DMS 273 (cell line): Measurements from ENCODE around the gene CNPPD1.
"Not testable (repeated sequence)": the region's sequence is repeated elsewhere in the genome, so short reads cannot be mapped to it uniquely, and the experiment has no call there.

Experiments
- DNase-seq: peaks from one replicate; lab custom pipeline; 2025; ENCODE audit not compliant: unreplicated experiment; lab: John Stamatoyannopoulos, UW

Gene CNPPD1

GRCh38 chr2:219209236-219210195 lies 32.8 kb upstream of the CNPPD1 start:
- DNase-seq: no peak

GRCh38 chr2:219207884-219208740 lies 31.4 kb upstream of the CNPPD1 start:
- peak; percentile 65 for DNase-seq

- DNase-seq: no peak
Measured at GRCh38 chr2:219207134-219207883, 30.6 kb upstream of the CNPPD1 start.

GRCh38 chr2:219206328-219207133 lies 29.8 kb upstream of the CNPPD1 start, which contains the start of gene ZFAND2B:
ZFAND2B (plus strand) TSS chr2:219206782; CDS start chr2:219206988, 206 bp downstream.
- DNase-seq: peak; percentile 98

- DNase-seq: no peak
Measured at GRCh38 chr2:219205981-219206327, 29.2 kb upstream of the CNPPD1 start.

- DNase-seq: no peak
Measured at GRCh38 chr2:219205165-219205538, 28.4 kb upstream of the CNPPD1 start.

GRCh38 chr2:219204425-219205164 lies 27.9 kb upstream of the CNPPD1 start:
- DNase-seq: no peak

GRCh38 chr2:219201331-219201730 lies 24.6 kb upstream of the CNPPD1 start:
- not testable (repeated sequence) for DNase-seq

GRCh38 chr2:219200502-219201326 lies 24.0 kb upstream of the CNPPD1 start:
- not testable (repeated sequence) for DNase-seq

GRCh38 chr2:219199470-219200211 lies 22.9 kb upstream of the CNPPD1 start:
- DNase-seq: no peak

GRCh38 chr2:219198974-219199373 lies 22.2 kb upstream of the CNPPD1 start:
- DNase-seq: no peak

GRCh38 chr2:219197388-219197787 lies 20.7 kb upstream of the CNPPD1 start:
- no peak for DNase-seq

GRCh38 chr2:219186754-219187456 lies 10.2 kb upstream of the CNPPD1 start:
- no peak for DNase-seq

- peak; percentile 95 for DNase-seq
Measured at GRCh38 chr2:219184121-219184520, 7.4 kb upstream of the CNPPD1 start.

GRCh38 chr2:219183151-219183772 lies 6.5 kb upstream of the CNPPD1 start:
- DNase-seq: no peak

- DNase-seq: peak; percentile 24
Measured at GRCh38 chr2:219182331-219183150, 5.8 kb upstream of the CNPPD1 start.
